Measurements from ENCODE around the gene PSMB10. TPM values are rescaled to one million over a fixed set of nuclear protein-coding genes. Genes with fewer than 3 reads are reported as not detected.
"Not testable (repeated sequence)": the region's sequence is repeated elsewhere in the genome, so short reads cannot be mapped to it uniquely, and the experiment has no call there.

The PSMB10 gene
- total RNA-seq, 1 donor: 47.0 TPM

GRCh38 chr16:67941469-67942199 is 5.0 kb upstream of the PSMB10 start:
- Histone ChIP-seq H3K4me1 (ENCODE audit: insufficient read depth, low read length) (peaks cover 8% of the 10 kb centered on the region), H3K27me3 (ENCODE audit: insufficient read depth, low read length) (no peaks in the 10 kb centered on the region), H3K4me2 (ENCODE audit: insufficient read depth, low read length) (no peak overlapping the region), H3K79me2 (ENCODE audit: insufficient read depth, low read length) (peaks cover 29% of the 10 kb centered on the region), H2AFZ (ENCODE audit: low read length) (no peak overlapping the region), H4K20me1 (ENCODE audit: insufficient read depth, low read length) (peaks cover 38% of the 10 kb centered on the region), H3K4me3 (ENCODE audit: insufficient read depth, low read length) (no peak overlapping the region), H3K9me3 (ENCODE audit: low read depth, low read length) (no peaks in the 10 kb centered on the region), H3K36me3 (ENCODE audit: insufficient read depth, low read length) (peaks cover 76% of the 10 kb centered on the region), H3K27ac (ENCODE audit: low read depth, low read length) (no peak overlapping the region)
- peak; percentile 60 for DNase-seq (ENCODE audit: insufficient read length, low spot score, missing footprints)
- no peak for TF ChIP-seq CTCF (IDR thresholded peaks at IDR 0.05; ENCODE audit: extremely low read depth, low read depth, low read length)

GRCh38 chr16:67940446-67941089 is 3.9 kb upstream of the PSMB10 start:
- Histone ChIP-seq H3K4me3 (ENCODE audit: insufficient read depth, low read length) (no peak overlapping the region), H3K9me3 (ENCODE audit: low read depth, low read length) (no peaks in the 10 kb centered on the region), H3K4me2 (ENCODE audit: insufficient read depth, low read length) (no peak overlapping the region), H4K20me1 (ENCODE audit: insufficient read depth, low read length) (peaks cover 27% of the 10 kb centered on the region), H3K27ac (ENCODE audit: low read depth, low read length) (no peak overlapping the region), H3K79me2 (ENCODE audit: insufficient read depth, low read length) (peaks cover 34% of the 10 kb centered on the region), H3K36me3 (ENCODE audit: insufficient read depth, low read length) (peaks cover 66% of the 10 kb centered on the region), H3K4me1 (ENCODE audit: insufficient read depth, low read length) (peaks cover 8% of the 10 kb centered on the region), H2AFZ (ENCODE audit: low read length) (no peak overlapping the region), H3K27me3 (ENCODE audit: insufficient read depth, low read length) (no peaks in the 10 kb centered on the region)
- no peak for TF ChIP-seq CTCF (IDR thresholded peaks at IDR 0.05; ENCODE audit: extremely low read depth, low read depth, low read length)
- DNase-seq (ENCODE audit: insufficient read length, low spot score, missing footprints): peak; percentile 45

GRCh38 chr16:67939507-67940445 is 3.1 kb upstream of the PSMB10 start:
- no peaks in the 10 kb centered on the region for H3K27me3 ChIP-seq (ENCODE audit: insufficient read depth, low read length)
- no peak overlapping the region for H3K4me3 ChIP-seq (ENCODE audit: insufficient read depth, low read length)
- H2AFZ ChIP-seq (ENCODE audit: low read length): no peak overlapping the region
- H4K20me1 ChIP-seq (ENCODE audit: insufficient read depth, low read length): peaks cover 22% of the 10 kb centered on the region
- no peaks in the 10 kb centered on the region for H3K9me3 ChIP-seq (ENCODE audit: low read depth, low read length)
- DNase-seq (ENCODE audit: insufficient read length, low spot score, missing footprints): peak; percentile 73
- TF ChIP-seq CTCF (IDR thresholded peaks at IDR 0.05; ENCODE audit: extremely low read depth, low read depth, low read length): no peak
- peaks cover 16% of the 10 kb centered on the region for H3K4me1 ChIP-seq (ENCODE audit: insufficient read depth, low read length)
- peaks cover 37% of the 10 kb centered on the region for H3K79me2 ChIP-seq (ENCODE audit: insufficient read depth, low read length)
- no peak overlapping the region for H3K4me2 ChIP-seq (ENCODE audit: insufficient read depth, low read length)
- no peak overlapping the region for H3K27ac ChIP-seq (ENCODE audit: low read depth, low read length)
- H3K36me3 ChIP-seq (ENCODE audit: insufficient read depth, low read length): peaks cover 58% of the 10 kb centered on the region

- not testable (repeated sequence) for DNase-seq (ENCODE audit: insufficient read length, low spot score, missing footprints); H2AFZ ChIP-seq (ENCODE audit: low read length); H3K27me3 ChIP-seq (ENCODE audit: insufficient read depth, low read length); H3K27ac ChIP-seq (ENCODE audit: low read depth, low read length); H3K4me3 ChIP-seq (ENCODE audit: insufficient read depth, low read length); H3K9me3 ChIP-seq (ENCODE audit: low read depth, low read length)
- peak overlapping the region; percentile 91 for H3K4me2 ChIP-seq (ENCODE audit: insufficient read depth, low read length)
- H4K20me1 ChIP-seq (ENCODE audit: insufficient read depth, low read length): peaks cover 15% of the 10 kb centered on the region
- H3K79me2 ChIP-seq (ENCODE audit: insufficient read depth, low read length): peaks cover 35% of the 10 kb centered on the region
- H3K36me3 ChIP-seq (ENCODE audit: insufficient read depth, low read length): peaks cover 43% of the 10 kb centered on the region
- peaks cover 21% of the 10 kb centered on the region for H3K4me1 ChIP-seq (ENCODE audit: insufficient read depth, low read length)
Observed at GRCh38 chr16:67937713-67938112, 1.1 kb upstream of the PSMB10 start.
